ENCODE measurements around the gene MAZ.

DNA sequence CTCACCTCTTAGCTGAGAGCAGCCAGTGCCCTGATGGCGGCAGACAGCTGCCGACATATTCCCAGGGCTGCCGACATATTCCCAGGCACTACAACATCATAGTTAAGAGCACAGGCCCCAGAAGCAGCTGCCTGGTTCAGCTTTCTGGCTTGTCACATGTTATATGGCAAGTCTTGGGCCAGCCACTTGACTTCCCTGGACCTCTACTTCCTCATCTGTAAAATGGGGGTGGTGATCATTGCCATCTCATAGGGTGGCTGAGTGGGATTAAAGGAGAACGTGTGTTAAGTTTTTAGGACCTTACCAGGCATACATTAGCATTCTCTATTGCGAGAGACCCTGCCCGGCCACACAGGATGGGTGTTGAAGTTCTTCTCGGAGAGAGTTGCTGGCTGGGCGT lies 37.6 kb downstream of the MAZ start:
- TF ChIP-seq, protein P1, sequence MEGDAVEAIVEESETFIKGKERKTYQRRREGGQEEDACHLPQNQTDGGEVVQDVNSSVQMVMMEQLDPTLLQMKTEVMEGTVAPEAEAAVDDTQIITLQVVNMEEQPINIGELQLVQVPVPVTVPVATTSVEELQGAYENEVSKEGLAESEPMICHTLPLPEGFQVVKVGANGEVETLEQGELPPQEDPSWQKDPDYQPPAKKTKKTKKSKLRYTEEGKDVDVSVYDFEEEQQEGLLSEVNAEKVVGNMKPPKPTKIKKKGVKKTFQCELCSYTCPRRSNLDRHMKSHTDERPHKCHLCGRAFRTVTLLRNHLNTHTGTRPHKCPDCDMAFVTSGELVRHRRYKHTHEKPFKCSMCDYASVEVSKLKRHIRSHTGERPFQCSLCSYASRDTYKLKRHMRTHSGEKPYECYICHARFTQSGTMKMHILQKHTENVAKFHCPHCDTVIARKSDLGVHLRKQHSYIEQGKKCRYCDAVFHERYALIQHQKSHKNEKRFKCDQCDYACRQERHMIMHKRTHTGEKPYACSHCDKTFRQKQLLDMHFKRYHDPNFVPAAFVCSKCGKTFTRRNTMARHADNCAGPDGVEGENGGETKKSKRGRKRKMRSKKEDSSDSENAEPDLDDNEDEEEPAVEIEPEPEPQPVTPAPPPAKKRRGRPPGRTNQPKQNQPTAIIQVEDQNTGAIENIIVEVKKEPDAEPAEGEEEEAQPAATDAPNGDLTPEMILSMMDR (IDR thresholded peaks at IDR 0.05) = no peak
- no peak for TF ChIP-seq EP300 (IDR thresholded peaks at IDR 0.05; ENCODE audit: borderline replicate concordance in 1 of 2, low read depth in 1 of 2, low read length in 1 of 2)
